ENCODE results near the gene GPR146.

DNA sequence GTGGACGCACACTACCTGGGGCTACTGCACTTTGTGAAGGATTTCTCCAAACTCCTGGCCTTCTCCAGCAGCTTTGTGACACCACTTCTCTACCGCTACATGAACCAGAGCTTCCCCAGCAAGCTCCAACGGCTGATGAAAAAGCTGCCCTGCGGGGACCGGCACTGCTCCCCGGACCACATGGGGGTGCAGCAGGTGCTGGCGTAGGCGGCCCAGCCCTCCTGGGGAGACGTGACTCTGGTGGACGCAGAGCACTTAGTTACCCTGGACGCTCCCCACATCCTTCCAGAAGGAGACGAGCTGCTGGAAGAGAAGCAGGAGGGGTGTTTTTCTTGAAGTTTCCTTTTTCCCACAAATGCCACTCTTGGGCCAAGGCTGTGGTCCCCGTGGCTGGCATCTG is 14.0 kb downstream of the GPR146 start:
- TF ChIP-seq, protein P1, sequence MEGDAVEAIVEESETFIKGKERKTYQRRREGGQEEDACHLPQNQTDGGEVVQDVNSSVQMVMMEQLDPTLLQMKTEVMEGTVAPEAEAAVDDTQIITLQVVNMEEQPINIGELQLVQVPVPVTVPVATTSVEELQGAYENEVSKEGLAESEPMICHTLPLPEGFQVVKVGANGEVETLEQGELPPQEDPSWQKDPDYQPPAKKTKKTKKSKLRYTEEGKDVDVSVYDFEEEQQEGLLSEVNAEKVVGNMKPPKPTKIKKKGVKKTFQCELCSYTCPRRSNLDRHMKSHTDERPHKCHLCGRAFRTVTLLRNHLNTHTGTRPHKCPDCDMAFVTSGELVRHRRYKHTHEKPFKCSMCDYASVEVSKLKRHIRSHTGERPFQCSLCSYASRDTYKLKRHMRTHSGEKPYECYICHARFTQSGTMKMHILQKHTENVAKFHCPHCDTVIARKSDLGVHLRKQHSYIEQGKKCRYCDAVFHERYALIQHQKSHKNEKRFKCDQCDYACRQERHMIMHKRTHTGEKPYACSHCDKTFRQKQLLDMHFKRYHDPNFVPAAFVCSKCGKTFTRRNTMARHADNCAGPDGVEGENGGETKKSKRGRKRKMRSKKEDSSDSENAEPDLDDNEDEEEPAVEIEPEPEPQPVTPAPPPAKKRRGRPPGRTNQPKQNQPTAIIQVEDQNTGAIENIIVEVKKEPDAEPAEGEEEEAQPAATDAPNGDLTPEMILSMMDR (IDR thresholded peaks at IDR 0.05; ENCODE audit: low read depth, low read length, poor library complexity, severe bottlenecking): no peak
- TF ChIP-seq EZH2phosphoT487 (IDR thresholded peaks at IDR 0.05; ENCODE audit: borderline replicate concordance, low read length): no peak
